Measurements from ENCODE around the gene SPAG6.

Gene SPAG6

GRCh38 chr10:22420787-22421517 lies 75.7 kb downstream of the SPAG6 start:
- H3K4me2 ChIP-seq (ENCODE audit: insufficient read depth, low read length), result no peak overlapping the region
- H3K27ac ChIP-seq (ENCODE audit: low read length), result no peak overlapping the region
- no peak overlapping the region for H3K9ac ChIP-seq (ENCODE audit: low read depth, low read length)
- no peaks in the 10 kb centered on the region for H3K4me1 ChIP-seq (ENCODE audit: insufficient read depth, low read length)
- H3K9me3 ChIP-seq (ENCODE audit: insufficient read depth, low read length, severe bottlenecking), result no peaks in the 10 kb centered on the region
- peak; percentile 68 for ATAC-seq (ENCODE audit: insufficient read depth, low read depth)
- DNase-seq, result no peak
- no peak overlapping the region for H2AFZ ChIP-seq (ENCODE audit: low read depth, low read length)
- peaks cover 5% of the 10 kb centered on the region for H3K27me3 ChIP-seq (ENCODE audit: insufficient read depth, low read length, poor library complexity)
- H3K79me2 ChIP-seq (ENCODE audit: insufficient read depth, low read length), result no peaks in the 10 kb centered on the region
- no peaks in the 10 kb centered on the region for H3K36me3 ChIP-seq (ENCODE audit: insufficient read depth, low read length)
- no peak overlapping the region for H3K4me3 ChIP-seq (ENCODE audit: low read depth in 1 of 2, low read length in 2 of 2)
- TF ChIP-seq CTCF (IDR thresholded peaks at IDR 0.05; ENCODE audit: borderline replicate concordance, extremely low read depth, low read length, poor library complexity, severe bottlenecking) (peak; percentile 30), EZH2 (IDR thresholded peaks at IDR 0.05; ENCODE audit: borderline replicate concordance, low read depth, low read length, severe bottlenecking) (no peak)
- no peaks in the 10 kb centered on the region for H4K20me1 ChIP-seq (ENCODE audit: insufficient read depth, low read length)

GRCh38 chr10:22426653-22427052 lies 81.4 kb downstream of the SPAG6 start:
- Histone ChIP-seq H3K27ac (ENCODE audit: low read length) (no peak overlapping the region), H3K4me2 (ENCODE audit: insufficient read depth, low read length) (no peak overlapping the region), H4K20me1 (ENCODE audit: insufficient read depth, low read length) (no peaks in the 10 kb centered on the region)

GRCh38 chr10:22427101-22427500 lies 81.8 kb downstream of the SPAG6 start:
- ATAC-seq (ENCODE audit: insufficient read depth, low read depth), result no peak
- Histone ChIP-seq H3K9me3 (ENCODE audit: insufficient read depth, low read length, severe bottlenecking) (no peaks in the 10 kb centered on the region), H3K79me2 (ENCODE audit: insufficient read depth, low read length) (no peaks in the 10 kb centered on the region), H3K9ac (ENCODE audit: low read depth, low read length) (no peak overlapping the region), H3K27me3 (ENCODE audit: insufficient read depth, low read length, poor library complexity) (peaks cover 14% of the 10 kb centered on the region), H3K4me2 (ENCODE audit: insufficient read depth, low read length) (no peak overlapping the region), H2AFZ (ENCODE audit: low read depth, low read length) (no peak overlapping the region), H3K4me1 (ENCODE audit: insufficient read depth, low read length) (no peaks in the 10 kb centered on the region), H4K20me1 (ENCODE audit: insufficient read depth, low read length) (no peaks in the 10 kb centered on the region), H3K4me3 (ENCODE audit: low read depth in 1 of 2, low read length in 2 of 2) (no peak overlapping the region), H3K36me3 (ENCODE audit: insufficient read depth, low read length) (no peaks in the 10 kb centered on the region), H3K27ac (ENCODE audit: low read length) (no peak overlapping the region)
- TF ChIP-seq CTCF (IDR thresholded peaks at IDR 0.05; ENCODE audit: borderline replicate concordance, extremely low read depth, low read length, poor library complexity, severe bottlenecking) (no peak), EZH2 (IDR thresholded peaks at IDR 0.05; ENCODE audit: borderline replicate concordance, low read depth, low read length, severe bottlenecking) (no peak)
- DNase-seq, result no peak

More at GRCh38 chr10:22426653-22427052, 81.4 kb downstream of the SPAG6 start:
- Histone ChIP-seq H3K4me1 (ENCODE audit: insufficient read depth, low read length) (no peaks in the 10 kb centered on the region), H3K36me3 (ENCODE audit: insufficient read depth, low read length) (no peaks in the 10 kb centered on the region), H3K9ac (ENCODE audit: low read depth, low read length) (no peak overlapping the region), H3K9me3 (ENCODE audit: insufficient read depth, low read length, severe bottlenecking) (no peaks in the 10 kb centered on the region), H3K79me2 (ENCODE audit: insufficient read depth, low read length) (no peaks in the 10 kb centered on the region), H3K4me3 (ENCODE audit: low read depth in 1 of 2, low read length in 2 of 2) (no peak overlapping the region), H2AFZ (ENCODE audit: low read depth, low read length) (no peak overlapping the region), H3K27me3 (ENCODE audit: insufficient read depth, low read length, poor library complexity) (peaks cover 14% of the 10 kb centered on the region)
- no peak for TF ChIP-seq EZH2 (IDR thresholded peaks at IDR 0.05; ENCODE audit: borderline replicate concordance, low read depth, low read length, severe bottlenecking)
- TF ChIP-seq CTCF (IDR thresholded peaks at IDR 0.05; ENCODE audit: borderline replicate concordance, extremely low read depth, low read length, poor library complexity, severe bottlenecking), result no peak
- no peak for DNase-seq
- ATAC-seq (ENCODE audit: insufficient read depth, low read depth), result no peak
